HG02884 (cell line): ENCODE data around the gene EIF4E1B.

Experiments
- ATAC-seq: cut with Tn5 transposase; IDR thresholded peaks from one replicate; pipeline ENCODE4 v1.9.1; 2021; ENCODE audit warnings: mild to moderate bottlenecking, moderate library complexity; ENCODE audit not compliant: unreplicated experiment

The EIF4E1B gene

DNA sequence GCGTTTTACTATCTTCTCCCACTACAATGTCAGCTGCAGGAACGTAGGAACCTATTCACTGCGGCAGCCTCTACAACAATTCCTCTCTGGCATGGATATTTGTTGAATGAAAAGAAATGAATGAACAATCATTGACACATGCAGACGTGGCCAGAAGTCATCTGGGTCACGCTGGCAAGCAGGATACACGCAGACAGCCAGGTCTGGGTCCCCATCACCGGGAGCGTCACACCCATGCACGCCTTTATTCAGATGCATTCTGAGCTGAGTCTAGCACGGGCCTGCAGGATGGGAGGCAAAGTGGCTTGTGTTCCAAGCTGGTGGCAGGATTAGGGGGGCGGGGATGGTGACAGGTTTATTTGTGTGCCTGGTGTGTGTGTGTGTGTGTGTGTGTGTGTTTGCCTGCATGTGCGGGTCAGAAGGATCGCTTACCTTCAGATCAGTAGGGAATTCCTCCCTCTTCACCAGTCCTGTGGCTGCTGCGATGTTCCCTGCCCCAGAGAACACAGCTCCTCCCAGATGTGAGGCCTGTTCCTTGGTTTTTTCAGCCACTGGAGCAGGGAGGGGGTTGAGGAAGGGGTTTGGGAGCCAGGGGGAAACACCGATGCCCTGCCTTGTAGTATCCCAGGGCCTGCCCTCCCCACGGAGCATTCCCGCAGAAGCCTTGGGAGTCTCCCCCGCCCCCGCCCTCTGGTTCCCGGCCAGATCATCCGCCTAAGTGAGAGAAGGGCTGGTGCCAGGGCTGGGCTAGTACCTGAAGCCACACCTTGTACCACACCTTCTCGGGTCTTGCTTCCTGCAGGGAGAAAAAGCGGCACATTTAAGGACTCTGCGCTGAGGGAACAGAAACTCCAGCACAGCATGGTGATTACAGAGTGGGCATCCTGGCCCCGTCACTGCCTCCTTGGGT is 4.3 kb upstream of the EIF4E1B start:
- ATAC-seq, result no peak

DNA sequence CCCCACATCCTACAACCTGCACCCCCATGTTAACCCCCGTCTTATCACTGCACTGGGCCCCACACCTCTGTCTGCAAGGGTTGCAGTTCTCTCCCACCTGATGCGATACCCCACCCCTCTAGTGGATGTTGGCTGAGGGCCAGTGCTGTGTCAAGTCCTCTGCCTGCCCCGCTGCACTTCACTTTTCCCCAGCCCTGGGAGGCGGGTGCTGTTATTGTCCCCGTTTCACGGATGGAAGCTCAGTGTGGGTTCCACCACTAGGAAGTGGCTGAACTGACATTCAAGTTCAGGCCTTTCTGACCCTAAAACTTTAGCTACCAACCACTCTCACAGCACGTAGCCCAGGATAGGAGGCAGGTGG is 3.6 kb upstream of the EIF4E1B start:
- ATAC-seq, result no peak

DNA sequence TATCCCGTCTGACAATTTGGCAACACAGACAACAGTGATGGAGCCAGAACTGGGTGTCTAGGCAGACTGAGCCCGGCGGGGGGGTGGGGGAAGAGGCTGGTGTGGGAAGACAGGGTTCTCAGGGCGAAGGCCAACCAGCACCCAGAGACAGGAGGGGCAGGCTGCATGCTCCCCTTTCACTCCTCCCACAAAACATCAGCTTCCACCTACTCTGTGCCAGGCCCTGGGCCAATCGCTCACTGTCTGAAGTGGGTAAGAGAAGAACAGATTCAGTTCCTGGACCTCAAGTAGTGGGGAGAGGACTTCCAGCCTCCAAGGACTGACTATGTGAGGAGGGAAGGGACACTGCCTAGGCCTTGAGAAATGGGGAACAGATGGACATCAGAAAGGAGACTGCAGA is 2.9 kb upstream of the EIF4E1B start:
- no peak for ATAC-seq

DNA sequence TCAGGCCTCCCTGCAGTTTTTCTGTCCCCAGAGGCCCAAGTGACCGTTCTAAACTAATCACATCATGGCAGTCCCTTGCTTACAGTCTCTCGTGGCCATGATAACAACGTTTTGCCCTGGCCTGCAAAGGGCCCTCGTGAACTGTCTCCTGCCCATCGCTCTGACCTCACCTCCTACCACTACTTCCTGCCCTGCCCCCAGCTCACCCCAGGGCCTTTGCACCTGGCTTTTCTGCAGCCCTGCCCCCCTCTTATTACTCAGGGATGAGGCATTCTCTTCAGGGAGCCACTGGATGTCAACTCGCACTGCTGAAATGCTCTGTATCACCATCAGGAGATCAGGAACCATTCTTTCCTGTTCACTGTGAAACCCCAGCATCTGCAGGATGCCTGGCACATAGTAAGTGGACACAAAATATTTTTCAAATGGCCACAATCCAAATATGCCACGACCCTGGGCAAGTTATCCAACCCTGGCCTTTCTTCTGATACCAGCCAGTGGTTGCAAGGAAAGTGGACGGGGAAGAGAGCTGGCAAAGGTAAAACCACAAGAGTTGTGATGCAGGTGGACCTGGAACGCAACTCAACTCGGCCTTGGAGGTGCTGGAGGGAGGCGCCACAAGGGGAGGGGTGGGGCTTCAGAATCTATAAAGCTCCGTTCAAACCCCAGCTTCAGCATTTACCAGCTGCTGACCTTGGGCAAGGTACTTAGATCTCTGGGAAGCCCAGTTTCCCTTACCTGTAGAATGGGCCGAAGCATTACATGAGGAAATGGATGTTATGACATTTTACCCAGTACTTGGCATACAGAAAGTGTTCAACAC is 1.9 kb upstream of the EIF4E1B start:
- no peak for ATAC-seq

DNA sequence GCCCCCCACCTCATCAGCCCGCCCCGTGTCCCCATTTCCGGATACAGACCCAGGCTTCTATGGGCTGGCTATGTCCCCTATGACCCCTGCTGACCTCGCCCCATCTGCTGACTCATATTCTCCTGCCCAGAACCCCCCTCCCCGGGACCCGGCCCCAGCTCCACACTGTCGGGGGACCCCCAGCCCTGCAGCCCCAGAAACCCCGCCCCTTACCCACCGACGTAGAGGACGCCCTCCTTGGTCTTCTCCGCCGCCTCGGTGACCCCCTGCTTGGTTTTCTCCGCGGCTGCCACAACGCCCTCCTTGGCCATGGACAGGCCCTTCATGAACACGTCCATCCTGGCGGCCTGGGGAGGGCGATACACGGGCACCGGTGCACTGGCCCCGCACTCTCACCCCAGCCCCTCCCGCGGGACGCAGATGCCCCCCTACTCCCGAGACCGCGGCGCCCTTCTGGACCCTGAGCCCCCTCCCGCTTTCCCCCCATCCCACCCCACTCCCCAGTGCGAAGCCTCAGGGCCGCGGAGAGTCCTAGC is 1.1 kb upstream of the EIF4E1B start:
- no peak for ATAC-seq

DNA sequence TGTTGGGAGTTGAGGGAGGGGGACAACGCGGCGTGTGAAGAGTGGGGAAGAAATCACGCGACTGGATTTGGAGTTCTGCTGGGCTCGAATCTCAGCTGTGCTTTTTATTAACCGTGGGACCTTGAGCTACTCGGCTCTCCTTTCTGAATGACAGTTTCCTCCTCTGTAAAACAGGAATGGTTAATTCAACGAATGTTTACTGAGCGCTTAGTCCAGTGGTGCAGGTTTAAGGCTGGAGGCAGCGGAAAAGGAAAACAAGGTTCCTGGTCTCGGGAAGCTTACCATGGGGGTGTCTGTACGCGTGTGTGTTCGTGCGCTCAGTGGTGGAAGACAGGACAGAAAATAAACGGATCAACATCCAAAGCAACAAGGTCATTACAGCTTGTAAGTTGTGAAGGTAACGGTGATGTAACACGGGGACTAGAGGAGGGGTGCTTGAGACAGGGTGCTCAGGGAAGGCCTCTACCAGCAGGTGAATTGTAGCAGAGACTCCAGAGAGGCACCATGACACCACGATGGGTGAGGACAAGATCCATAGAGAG is 277 bp downstream of the EIF4E1B start:
- ATAC-seq, result no peak

DNA sequence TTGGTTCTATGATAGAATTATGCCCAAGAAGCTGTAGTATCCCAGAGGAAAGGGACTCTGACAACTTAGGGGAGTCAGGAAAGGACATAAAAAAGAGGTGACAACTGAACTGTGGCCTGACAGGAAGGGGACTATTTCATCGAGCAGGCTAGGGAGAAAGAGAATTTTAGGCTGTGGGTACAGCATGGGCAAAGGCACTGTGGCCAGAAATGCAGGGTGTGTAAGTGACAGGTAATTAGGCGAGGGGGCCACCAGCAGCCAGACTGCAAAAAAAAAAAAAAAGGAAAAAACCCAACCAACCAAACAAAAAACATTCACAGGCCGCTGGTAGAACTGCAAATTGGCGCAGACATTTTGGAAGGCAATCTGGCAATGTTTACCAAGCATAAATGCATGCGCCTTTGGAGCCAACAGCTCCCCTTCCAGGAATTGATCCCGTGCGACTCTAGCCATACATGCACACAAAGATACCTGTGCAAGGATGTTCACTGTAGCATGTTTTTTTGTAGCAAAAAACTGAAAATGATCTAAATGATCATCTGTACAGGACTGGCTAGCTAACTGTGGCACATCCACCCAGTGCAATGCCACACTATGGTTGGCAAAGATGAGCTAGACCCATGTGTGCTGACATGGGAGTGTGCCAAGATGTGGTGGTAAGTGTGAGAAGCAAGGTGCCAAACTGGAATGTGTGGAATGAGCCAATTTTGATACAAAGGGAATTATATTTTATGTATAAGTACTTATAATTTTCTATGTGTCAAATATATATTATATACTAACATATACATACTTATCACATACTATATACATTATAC is 1.1 kb downstream of the EIF4E1B start:
- no peak for ATAC-seq

DNA sequence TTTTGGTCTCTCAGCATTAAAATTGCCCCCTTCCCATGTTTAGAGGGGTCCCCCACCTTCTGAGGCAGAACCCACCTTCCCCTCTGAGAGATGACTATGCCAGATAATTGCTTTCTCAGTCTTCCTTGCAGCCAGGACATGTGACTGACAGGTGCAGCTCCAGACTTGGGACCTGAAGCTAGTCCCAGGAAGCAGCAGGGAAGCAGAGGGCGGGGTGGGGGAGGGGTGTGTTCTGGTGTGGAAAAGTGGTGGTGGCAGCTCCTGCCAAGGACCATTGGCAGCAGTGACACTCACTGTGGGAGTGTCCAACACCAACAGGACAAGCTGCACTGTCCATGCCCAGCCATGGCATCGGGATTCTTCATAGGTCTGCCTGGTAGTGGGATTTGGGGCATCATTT is 2.3 kb downstream of the EIF4E1B start:
- no peak for ATAC-seq

DNA sequence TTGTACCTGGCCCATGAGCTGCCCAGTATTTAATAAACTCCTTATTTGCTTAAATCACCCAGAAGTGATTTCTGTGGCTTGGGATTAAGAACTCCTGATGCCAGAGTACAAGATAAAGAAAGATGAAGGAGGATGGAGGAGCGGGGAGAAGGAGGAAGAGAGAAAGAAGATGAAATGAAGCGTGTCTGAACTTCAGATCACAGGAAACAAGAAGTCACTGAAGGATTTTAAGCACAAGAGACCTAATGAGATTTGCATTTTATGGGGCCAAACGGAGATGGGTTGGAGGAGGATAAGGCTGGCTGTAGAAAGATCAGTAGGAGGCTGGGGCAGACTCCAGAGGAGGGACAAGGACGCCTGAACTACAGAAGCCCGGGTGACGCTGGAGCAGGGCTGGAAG is 3.1 kb downstream of the EIF4E1B start:
- no peak for ATAC-seq

DNA sequence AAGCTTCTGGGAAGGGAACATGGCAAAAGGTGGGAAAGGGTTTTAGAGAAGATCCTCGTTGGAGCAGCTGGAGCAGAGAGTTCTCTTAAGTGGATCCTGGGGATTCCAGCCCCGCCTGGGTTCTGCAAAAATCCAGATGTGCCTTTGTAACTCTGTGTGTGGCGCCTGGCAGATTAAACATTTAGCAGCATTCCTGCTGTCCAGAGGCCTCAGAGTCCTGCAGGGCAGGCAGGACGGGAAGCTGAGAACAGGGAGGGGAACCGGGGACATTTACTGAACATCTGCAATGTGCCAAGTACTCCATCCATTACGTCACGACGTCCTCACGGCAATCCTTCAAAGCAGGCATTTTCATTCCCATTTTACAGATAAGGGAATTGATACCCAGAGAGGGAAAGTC is 6.0 kb downstream of the EIF4E1B start:
- no peak for ATAC-seq

DNA sequence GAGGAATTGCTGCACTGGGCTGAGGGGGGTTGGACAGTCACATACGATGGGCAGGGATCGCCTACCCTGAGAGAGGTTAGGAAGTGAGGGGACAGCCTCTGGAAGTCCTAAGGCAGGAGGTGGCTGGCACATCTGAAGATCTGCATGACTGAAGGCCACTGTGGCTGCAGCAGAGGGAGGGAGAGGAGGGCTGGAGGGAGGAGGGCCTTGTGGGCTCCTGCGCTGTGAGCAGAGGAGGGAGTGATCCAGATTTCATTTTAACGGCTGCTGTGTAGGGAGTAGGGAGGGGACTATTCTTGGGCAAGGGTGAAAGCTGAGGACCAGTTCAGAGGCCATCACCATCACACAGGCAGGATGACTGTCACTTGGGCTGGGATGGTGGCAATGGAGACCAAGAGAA is 7.1 kb downstream of the EIF4E1B start:
- no peak for ATAC-seq

DNA sequence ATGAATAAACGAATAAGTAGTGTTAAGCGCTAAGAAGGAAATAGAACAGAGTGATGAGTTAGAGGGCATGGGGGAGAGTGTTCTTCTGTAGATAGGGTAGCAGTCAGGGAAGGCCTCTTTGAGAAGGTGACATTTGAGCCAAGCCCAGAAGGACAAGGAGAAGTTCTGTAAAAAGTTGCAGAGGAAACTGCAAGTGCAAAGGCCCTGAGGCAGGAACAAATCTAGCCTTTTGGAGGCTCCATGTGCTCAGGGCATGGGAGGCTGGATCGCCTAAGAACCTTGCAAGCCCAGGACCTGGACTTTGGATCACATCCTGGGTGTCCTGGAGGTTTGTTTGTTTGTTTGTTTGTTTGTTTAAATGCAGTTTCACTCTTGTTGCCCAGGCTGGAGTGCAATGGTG is 8.0 kb downstream of the EIF4E1B start:
- no peak for ATAC-seq

DNA sequence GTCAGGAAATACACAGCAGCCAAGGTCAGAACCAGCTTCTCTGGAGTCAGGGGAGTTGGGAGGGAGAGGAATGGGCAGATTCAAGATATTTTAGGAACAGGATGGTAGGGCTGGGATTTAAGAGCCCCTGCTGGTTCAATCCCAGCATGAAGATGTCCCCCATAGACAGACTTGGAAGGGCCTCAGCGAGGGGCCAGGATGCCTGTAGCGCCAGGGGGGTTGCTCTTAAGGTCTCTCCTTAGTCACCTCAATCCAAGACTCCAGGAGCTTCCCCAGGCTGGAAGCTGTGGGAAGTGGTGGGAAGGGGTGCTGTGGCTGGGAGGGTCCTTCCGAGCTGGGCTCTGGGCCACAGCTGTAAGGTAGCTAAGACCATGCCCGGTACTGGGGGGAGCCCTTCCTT is 8.7 kb downstream of the EIF4E1B start:
- ATAC-seq, result no peak

DNA sequence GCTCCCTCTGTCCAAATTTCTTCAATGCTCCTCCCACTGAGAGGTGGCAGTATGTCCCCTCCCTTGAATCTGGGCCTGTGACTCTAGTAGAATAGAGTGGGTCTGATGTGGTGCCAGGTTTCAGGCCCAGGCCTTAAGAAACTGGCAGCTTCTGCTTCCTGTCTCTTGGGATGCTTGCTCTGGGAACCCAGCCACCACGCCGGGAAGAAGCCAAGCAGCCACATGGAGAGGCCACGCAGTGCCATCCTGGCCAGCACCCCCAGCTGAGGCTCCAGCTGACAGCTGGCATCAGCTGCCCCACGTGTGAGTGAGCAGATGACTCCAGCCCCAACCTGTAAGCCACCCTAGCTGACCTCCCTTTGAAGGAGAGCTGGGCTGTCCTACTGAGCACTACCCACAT is 9.5 kb downstream of the EIF4E1B start:
- no peak for ATAC-seq

DNA sequence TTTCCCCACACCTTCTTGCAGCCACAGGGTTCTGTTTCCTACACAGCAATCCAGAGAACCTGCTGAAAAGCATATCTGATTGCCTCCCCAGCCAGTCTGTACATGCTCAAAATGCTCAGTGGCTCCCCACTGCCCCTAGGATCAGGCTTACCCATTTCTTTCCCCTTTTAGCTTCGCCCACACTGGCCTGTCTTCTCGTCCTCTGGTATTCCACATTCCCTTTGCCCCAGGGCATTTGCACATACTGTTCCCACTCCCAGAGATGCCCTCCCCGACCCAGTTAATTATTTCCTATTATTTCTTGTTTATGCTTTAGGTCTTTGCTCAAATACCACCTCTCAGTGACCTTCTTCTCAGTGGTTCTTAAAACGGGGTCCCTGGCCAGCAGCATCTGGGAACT is 10.1 kb downstream of the EIF4E1B start:
- ATAC-seq, result no peak

DNA sequence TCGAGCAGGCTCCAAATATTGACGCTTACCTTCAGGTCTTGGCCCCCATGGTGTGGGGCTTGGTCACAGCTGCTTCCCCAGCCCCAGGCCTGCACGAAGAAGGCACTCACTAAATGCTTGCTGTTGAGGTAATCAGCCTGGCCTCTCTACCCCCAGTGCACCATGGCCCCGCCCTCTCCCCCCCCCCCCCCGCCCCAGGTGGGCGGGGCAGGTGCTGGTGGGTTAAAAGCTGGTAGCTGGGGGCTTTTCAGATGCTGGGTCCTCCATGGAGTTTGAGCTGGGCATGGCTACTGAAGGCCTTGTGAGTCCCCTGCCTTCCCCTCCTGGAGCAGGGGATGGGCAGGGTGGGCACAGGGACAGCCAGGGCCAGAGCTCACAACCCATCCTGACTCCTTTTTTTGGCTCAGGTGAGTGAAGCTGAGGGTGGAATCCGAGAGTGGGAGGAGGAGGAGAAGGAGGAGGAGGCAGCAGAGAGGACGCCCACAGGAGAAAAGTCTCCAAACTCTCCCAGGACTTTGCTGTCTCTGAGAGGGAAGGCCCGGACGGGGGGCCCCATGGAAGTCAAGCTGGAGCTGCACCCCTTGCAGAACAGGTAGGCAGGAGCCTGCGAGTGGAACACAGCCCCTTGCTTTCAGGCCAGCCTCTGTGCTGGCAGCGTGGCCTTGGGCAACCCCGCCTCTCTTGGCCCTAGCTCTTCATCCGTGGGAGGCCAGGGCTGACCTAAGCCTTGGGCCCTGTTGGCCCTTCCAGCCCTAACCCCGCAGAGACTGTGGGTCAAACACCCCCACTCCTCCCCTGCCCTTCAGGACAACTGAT is 12.4 kb downstream of the EIF4E1B start:
- ATAC-seq, result no peak

DNA sequence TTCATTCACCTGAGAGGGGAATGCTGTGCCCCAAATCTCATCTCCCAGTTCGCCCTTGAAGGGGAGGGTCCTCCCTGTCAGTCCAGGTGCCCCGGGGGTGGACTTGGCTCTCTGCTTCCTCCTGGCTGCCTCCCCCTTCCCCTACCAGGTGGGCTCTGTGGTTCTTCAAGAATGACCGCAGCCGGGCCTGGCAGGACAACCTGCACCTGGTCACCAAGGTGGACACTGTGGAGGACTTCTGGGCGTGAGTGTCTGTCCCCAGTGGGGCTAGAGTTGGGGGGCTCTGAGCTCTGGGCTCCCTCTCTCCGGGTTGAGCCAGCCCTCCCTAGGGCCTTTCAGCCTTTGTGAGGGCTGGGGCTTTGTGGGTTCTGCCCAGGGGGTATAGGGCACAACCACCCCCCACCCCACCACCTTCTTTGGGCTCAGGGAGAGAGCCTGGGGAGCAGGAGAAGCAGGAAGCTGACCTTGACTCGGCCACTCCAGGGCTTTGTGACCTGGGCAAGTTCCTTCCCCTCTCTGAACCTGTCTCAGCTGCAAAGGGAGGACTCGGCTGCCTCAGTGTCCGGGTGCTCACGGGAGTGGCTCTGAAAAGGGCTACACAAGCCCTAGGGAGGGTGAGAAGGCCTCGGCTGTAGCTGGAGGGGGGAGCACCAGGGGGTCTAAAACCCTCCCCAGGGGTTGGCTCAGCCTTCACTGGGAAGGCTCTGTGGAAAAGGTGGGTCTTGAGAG is 13.2 kb downstream of the EIF4E1B start:
- ATAC-seq, result no peak

DNA sequence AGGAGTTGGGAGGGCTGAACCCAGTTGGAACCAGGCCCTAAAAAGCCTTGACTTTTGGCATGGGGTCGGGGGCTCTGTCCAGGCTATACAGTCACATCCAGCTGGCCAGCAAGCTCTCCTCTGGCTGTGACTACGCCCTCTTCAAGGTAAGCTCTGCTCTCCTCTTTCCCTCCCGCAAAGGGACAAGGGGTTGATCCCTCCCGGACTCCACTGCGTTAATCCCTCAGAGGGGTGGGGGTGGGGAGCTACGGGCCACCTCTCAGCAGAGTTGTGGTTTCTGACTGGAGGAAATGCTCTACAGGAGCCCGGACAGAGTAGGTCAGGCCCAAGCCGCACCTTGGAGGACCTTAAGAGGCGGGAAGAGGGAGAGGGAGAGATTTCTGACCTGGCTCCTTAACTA is 13.8 kb downstream of the EIF4E1B start:
- no peak for ATAC-seq
